DOHH2 (cell line): Measurements from ENCODE around the gene GLCE.

Experiments
- EZH2phosphoT487 ChIP-seq: fragments of 200-600 bp; sonication (generic); IDR thresholded peaks from 2 replicates; pipeline ENCODE4 v1.6.1; 2017; ENCODE audit warnings: borderline replicate concordance, mild to moderate bottlenecking, antibody characterized with exemption, low read length, moderate library complexity, mixed read lengths
- TF ChIP-seq, protein P1 (sequence below): fragments of 200-600 bp; sonication (generic); IDR thresholded peaks from one replicate; pipeline ENCODE4 v1.5.1; 2014; ENCODE audit warnings: antibody characterized with exemption, mild to moderate bottlenecking, low read depth, low read length; ENCODE audit not compliant: poor library complexity, severe bottlenecking

- TF ChIP-seq, protein P1, sequence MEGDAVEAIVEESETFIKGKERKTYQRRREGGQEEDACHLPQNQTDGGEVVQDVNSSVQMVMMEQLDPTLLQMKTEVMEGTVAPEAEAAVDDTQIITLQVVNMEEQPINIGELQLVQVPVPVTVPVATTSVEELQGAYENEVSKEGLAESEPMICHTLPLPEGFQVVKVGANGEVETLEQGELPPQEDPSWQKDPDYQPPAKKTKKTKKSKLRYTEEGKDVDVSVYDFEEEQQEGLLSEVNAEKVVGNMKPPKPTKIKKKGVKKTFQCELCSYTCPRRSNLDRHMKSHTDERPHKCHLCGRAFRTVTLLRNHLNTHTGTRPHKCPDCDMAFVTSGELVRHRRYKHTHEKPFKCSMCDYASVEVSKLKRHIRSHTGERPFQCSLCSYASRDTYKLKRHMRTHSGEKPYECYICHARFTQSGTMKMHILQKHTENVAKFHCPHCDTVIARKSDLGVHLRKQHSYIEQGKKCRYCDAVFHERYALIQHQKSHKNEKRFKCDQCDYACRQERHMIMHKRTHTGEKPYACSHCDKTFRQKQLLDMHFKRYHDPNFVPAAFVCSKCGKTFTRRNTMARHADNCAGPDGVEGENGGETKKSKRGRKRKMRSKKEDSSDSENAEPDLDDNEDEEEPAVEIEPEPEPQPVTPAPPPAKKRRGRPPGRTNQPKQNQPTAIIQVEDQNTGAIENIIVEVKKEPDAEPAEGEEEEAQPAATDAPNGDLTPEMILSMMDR, result no peak
- TF ChIP-seq EZH2phosphoT487, result no peak
Observed at GRCh38 chr15:69315402-69316110, 155.1 kb downstream of the GLCE start.
